Ammon's horn (tissue), 1 donor: Measurements from ENCODE around the gene RECQL.
"Not testable (repeated sequence)": the region's sequence is repeated elsewhere in the genome, so short reads cannot be mapped to it uniquely, and the experiment has no call there.

Experiments
- DNase-seq: peaks from one replicate; pipeline ENCODE4 v3.0.0-alpha.2; 2016; ENCODE audit warnings: low spot score

The RECQL gene

DNA sequence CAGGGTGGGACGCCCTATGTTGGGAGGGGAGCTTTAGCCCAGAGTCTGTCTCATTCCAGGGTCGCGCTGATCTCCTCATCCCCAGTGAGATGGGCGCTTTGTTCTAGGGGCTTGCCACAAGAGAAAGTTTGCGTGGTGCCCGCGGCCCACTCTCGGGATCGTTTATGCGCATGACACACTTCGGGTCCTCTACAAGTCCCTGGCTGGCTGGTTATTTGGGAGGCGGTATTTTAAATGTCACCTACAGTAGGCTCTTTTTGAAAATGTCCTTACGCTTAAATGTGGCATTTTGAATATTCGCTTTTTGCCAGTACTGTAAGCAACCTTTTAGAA, 695 bp upstream of the RECQL start:
- DNase-seq: peak; percentile 40

DNA sequence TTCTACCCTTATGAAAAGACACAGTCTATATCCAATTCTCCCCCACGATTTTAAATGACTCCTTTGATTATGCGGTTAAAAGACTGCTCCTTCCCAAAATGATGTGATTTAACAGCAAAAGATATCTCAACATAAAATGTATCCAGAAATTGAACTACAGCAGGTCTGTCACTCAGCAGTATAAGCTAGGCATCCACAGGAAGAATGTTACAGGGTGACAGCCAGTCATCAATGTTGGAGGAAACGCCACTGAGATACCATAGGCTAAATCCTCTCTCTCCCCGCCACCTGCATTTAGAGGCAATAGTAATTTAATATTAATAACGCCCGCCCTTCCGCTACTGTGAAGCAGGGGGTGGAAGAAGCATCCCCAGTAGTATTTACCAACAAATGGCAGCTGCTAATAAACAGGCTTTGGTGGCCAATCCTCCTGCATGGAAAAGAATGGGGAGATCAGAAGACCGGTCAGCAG, 613 bp downstream of the RECQL start:
- DNase-seq: no peak

DNA sequence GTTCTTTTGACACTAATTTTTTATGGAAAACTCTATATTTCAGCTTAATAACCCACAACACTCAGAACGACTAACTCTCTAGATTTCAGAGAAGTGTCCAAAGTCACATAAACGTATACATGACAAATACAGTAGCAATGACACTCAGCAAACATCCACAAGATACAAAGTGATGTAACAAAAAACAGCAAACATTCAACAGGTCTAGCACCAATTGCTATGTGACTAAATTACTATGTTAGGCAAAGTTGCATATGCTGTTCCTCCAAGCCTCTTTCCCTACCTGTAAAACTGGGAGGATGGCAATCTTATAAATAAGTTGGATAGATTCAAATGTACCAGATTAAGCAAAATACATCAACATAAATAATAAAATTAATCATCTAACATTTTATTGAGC, 1.7 kb downstream of the RECQL start:
- no peak for DNase-seq

GRCh38 chr12:21485998-21486397, 15.4 kb downstream of the RECQL start:
- DNase-seq: no peak

- no peak for DNase-seq
These were observed 17.9 kb downstream of the RECQL start for GRCh38 chr12:21483531-21483930.

DNA sequence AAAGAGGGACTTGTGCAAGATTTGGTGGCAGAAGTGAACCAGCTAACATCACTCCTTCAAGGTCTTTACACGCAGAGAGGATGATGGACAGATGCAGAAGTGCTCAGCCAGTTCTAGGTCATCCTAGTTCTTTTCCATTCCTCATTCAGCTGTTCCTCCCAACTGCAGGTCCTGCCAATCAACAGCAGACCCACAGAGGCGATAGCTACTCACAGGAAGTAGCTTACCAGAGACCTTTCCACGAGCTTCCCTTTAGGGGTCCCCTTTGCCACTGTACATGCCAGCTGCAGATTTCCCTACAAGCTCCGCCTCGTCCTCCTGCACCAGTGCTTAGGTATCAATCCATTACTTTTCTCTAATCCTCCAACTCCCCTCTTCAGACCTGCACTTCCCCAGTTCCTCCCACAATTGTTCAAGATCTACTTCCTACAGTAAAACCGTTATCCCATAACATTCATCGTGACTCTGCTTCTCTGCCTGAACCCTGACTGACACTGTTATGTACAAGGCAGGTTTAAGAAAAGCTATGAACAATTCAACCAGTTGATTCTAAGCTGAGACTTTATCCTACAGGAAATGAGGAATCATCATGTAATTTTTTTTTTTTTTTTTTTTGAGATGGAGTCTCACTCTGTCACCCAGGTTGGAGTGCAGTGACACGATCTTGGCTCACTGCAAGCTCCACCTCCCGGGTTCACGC, 22.5 kb downstream of the RECQL start:
- DNase-seq: no peak

DNA sequence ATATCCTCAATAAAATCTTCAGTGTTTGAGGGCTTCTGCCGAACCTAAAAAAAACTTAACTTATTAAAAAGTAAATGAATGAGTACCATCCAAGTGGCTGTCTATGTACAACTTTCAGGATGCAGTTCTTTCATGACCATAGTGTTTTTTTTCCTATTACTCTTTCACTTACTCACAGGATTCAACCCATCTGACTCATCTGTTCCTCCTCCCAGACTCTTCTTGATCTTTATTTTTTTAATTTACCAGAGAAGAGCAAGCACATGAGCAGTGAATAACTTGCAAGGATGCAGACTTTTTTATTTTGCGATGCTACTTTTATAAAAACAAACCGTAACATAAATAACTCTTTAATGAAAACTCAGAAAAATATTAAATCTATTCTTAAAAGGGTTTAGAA, 24.5 kb downstream of the RECQL start:
- DNase-seq: no peak

- no peak for DNase-seq
These were observed 25.9 kb downstream of the RECQL start for GRCh38 chr12:21475552-21475951.

DNA sequence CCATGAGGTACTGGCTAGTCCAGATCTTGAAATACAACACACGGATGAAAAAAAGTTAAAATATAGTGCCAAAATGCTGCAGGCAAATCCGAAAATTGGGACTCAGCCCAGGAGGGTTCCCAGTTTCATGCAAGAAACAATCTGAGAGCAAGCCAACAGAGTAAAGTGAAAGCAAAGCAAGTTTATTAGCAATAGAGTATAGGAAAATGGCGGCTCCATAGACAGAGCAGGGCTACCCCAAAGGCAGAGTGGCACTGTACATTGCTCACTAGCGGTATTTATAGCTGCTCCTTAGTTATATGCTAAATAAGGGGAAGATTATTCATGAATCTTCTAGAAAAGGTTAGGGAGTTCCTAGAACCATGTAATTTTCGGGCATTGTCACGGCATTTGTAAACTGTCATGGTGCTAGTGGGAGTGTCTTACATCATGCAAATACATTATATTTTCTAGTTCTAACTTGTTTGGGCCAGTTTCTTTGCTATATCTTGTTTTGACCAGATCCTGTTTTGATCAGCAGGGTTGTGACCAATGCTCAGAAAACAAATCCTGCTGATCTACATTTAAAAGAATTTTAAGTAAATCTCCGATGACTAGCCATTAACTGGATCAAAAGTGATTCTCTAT, 29.1 kb downstream of the RECQL start:
- no peak for DNase-seq

DNA sequence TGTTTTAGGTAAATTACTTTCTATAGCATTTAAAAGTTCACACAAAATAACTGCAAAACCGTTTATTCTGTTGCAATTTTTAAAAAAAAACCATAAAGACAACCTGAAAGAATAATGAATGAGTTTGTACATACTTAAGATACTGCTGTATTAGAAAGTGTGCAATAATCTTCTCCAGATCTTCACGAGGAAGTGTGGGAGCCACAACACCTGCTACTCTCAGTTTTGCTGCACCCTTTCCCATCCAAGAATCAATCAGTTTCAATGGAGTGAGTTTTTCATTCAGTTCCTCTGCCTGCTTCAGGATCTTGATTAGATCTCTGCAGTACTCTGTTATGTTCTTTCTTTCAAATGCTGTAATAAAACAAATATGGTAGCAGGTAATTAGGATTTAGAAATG, 30.1 kb downstream of the RECQL start:
- no peak for DNase-seq

GRCh38 chr12:21467334-21467733, 34.1 kb downstream of the RECQL start:
- DNase-seq: not testable (repeated sequence)

GRCh38 chr12:21459474-21459873, 42.0 kb downstream of the RECQL start:
- DNase-seq: no peak

DNA sequence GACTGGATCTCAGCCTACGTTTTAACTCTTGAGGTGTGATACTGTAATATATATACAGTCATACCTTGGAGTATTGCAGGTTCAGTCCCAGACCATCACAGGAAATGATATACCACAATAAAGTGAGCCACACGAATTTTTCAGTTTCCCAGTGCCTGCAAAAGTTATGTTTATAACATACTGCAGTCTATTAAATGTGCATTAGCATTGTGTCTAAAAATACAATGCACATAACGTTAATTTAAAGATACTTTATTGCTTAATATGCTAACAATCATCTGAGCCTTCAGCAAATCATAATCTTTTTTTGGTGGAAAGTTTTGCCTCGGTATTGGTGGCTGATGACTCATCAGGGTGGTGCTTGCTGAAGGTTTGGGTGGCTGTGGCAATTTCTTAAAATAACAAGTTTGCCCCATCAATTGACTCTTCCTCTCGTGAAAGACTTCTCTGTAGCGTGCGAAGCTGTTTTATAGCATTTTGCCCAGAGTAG, 45.1 kb downstream of the RECQL start:
- no peak for DNase-seq

GRCh38 chr12:21453312-21453852, 48.1 kb downstream of the RECQL start:
- no peak for DNase-seq

- DNase-seq: no peak
These were observed 49.9 kb downstream of the RECQL start for GRCh38 chr12:21451529-21451928.

- DNase-seq: no peak
These were observed 57.0 kb downstream of the RECQL start for GRCh38 chr12:21444193-21445146.

DNA sequence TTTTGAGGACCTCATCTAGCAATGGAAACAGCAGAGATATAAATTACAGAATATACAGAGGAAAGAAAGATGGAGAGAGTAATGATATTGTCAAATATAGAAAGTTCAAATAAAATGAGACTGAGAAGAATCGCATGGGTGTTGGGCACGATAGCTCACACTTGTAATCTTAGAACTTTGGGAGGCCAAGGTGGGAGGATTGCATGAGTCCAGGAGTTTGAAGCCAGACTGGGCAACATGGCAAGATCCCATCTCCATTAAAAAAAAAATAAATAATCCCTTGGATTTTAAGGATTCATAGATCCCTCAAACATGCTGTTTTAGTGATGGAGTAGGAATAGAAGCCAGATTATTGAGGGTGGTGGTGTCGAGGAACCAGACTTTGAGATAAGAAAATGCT, 62.1 kb downstream of the RECQL start:
- no peak for DNase-seq

- no peak for DNase-seq
These were observed 62.8 kb downstream of the RECQL start for GRCh38 chr12:21438643-21439042.

GRCh38 chr12:21434699-21435098, 66.7 kb downstream of the RECQL start:
- DNase-seq: no peak

- DNase-seq: no peak
These were observed 67.9 kb downstream of the RECQL start for GRCh38 chr12:21433525-21433924.

GRCh38 chr12:21429994-21430393, 71.4 kb downstream of the RECQL start:
- DNase-seq: no peak

GRCh38 chr12:21428241-21428640, 73.2 kb downstream of the RECQL start:
- no peak for DNase-seq
